ENCODE measurements around the gene PLEKHA7. TPM values are rescaled to one million over a fixed set of nuclear protein-coding genes. Genes with fewer than 3 reads are reported as not detected.
"Not testable (repeated sequence)": the region's sequence is repeated elsewhere in the genome, so short reads cannot be mapped to it uniquely, and the experiment has no call there.

PLEKHA7 gene
- total RNA-seq, 4 donors from 2014 or later = 16.9 to 35.1 (median 24.1) TPM

DNA sequence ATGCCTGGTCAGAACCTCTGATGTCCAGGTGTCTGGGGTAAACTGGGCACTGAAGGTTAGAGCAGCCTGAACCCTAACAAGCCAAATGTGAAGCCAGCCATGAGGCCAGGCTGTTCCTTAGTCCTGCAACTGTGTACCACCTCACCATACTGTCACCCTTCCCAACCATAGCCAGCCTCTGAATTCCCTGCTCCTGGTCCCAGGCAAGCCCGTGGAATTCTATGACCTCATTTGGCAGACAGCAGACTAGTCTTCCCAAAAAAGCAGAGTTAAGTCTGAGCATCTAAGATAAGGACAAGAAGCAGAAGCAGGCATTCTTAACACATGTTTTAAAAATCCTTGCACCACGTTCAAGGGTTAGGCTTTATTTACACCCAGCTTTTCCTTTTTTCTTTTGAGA is 140.9 kb downstream of the PLEKHA7 start:
- no peak overlapping the region for H3K4me3 ChIP-seq (ENCODE audit: low read depth, poor library complexity, severe bottlenecking)
- intact Hi-C loops (cut with DNase I; ENCODE audit: low total_unique reads) = no loop called here
- no peak for TF ChIP-seq POLR2A (IDR thresholded peaks at IDR 0.05)
- TF ChIP-seq, protein P1, sequence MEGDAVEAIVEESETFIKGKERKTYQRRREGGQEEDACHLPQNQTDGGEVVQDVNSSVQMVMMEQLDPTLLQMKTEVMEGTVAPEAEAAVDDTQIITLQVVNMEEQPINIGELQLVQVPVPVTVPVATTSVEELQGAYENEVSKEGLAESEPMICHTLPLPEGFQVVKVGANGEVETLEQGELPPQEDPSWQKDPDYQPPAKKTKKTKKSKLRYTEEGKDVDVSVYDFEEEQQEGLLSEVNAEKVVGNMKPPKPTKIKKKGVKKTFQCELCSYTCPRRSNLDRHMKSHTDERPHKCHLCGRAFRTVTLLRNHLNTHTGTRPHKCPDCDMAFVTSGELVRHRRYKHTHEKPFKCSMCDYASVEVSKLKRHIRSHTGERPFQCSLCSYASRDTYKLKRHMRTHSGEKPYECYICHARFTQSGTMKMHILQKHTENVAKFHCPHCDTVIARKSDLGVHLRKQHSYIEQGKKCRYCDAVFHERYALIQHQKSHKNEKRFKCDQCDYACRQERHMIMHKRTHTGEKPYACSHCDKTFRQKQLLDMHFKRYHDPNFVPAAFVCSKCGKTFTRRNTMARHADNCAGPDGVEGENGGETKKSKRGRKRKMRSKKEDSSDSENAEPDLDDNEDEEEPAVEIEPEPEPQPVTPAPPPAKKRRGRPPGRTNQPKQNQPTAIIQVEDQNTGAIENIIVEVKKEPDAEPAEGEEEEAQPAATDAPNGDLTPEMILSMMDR (IDR thresholded peaks at IDR 0.05) = no peak
- no peak for DNase-seq (ENCODE audit: low spot score in 2 of 2)
- WGBS, 2 donors = 27 to 39% methylated on average over 2 of the region's 2 CpGs

DNA sequence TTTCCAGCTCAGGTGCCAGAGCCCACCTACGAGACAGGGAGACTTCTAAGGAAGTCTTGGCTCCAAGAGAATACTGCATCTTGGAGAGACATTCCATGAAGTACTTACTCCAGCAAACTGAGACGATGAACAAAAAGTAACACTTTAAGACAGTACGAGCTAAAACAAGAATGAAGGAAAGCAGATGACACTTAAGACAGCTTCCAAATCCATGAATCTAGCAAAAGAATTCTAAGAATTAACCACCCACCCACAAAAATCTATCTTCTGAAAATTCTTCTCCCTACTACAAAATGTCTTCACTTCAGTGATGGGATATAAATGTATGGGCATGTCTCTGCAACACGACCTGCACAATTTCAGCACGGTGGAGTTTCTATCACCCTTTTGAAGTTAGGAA is 142.8 kb downstream of the PLEKHA7 start:
- 43 to 49% methylated on average over 5 of the region's 5 CpGs for WGBS, 2 donors
- H3K4me3 ChIP-seq (ENCODE audit: low read depth, poor library complexity, severe bottlenecking) = no peak overlapping the region
- DNase-seq (ENCODE audit: low spot score in 2 of 2) = no peak
- intact Hi-C loops (cut with DNase I; ENCODE audit: low total_unique reads) = no loop called here
- TF ChIP-seq, protein P1 (IDR thresholded peaks at IDR 0.05) = no peak
- TF ChIP-seq POLR2A (IDR thresholded peaks at IDR 0.05) = no peak

DNA sequence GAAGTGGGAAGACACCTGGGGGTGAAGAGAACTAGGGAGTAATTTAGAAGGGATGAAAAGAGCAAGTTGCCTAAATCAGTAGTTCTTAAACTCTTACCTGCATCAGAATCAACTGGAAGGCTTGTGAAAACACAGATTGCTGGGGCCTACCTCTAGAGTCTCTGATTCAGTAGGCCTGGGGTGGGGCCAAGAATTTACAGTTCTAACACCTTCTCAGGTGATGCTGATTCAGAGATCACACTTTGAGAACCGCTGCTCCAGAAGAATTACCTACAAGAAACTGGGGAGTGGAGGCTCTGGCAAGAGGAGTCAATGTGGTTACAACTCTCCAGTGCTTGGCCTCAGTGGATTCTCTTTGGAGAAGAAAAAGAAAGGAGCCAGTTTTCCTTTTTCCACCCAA is 147.1 kb downstream of the PLEKHA7 start:
- intact Hi-C loops (cut with DNase I; ENCODE audit: low total_unique reads) = no loop called here
- 55 to 65% methylated on average over 1 of the region's 1 CpG for WGBS, 2 donors
- H3K4me3 ChIP-seq (ENCODE audit: low read depth, poor library complexity, severe bottlenecking) = no peak overlapping the region
- DNase-seq (ENCODE audit: low spot score in 2 of 2) = no peak
- TF ChIP-seq, protein P1 (IDR thresholded peaks at IDR 0.05) = no peak
- TF ChIP-seq POLR2A (IDR thresholded peaks at IDR 0.05) = no peak

DNA sequence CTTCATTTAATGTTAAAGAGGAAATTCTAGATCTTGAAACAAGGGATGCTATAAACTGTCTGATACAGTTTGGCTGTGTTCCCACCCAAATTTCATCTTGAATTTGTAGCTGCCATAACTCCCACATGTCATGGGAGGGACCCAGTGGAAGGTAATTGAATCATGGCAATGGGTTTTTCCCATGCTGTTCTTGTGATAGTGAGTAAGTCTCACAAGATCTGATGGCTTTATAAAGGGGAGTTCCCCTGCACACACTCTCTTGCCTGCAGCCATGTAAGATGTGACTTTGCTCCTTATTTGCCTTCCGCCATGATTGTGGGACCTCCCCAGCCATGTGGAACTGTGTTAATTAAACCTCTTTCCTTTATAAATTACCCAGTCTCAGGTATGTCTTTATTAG is 149.8 kb downstream of the PLEKHA7 start:
- 70 to 90% methylated on average over 1 of the region's 1 CpG for WGBS, 2 donors
- not testable (repeated sequence) for H3K4me3 ChIP-seq (ENCODE audit: low read depth, poor library complexity, severe bottlenecking)

DNA sequence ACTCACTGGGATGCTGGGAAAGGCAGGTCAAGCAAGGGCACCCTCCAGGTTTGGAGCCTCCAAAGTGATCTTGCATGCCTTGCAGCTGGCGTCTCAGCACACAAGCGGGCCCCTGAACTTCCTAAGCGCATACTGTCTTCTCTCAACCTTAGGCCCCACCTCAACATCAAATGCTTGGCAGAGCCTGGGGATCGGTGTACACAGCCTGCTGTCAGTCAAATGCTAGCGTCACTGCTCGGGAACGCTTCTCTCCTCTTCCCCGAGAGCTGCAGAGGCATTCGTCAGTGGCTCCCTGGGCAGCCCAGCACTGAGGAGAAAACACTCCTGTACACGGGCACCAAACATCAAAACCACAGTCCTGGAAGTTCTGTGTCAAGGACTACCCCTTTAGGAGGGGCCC is 150.8 kb downstream of the PLEKHA7 start:
- H3K4me3 ChIP-seq (ENCODE audit: low read depth, poor library complexity, severe bottlenecking) = no peak overlapping the region
- intact Hi-C loops (cut with DNase I; ENCODE audit: low total_unique reads) = no loop called here
- no peak for DNase-seq (ENCODE audit: low spot score in 2 of 2)
- no peak for TF ChIP-seq POLR2A (IDR thresholded peaks at IDR 0.05)
- TF ChIP-seq, protein P1 (IDR thresholded peaks at IDR 0.05) = no peak
- 44 to 75% methylated on average over 10 of the region's 10 CpGs for WGBS, 2 donors

More for the DNA sequence above, 149.8 kb downstream of the PLEKHA7 start:
- DNase-seq (ENCODE audit: low spot score in 2 of 2); intact Hi-C loops (cut with DNase I; ENCODE audit: low total_unique reads): not testable (repeated sequence)

DNA sequence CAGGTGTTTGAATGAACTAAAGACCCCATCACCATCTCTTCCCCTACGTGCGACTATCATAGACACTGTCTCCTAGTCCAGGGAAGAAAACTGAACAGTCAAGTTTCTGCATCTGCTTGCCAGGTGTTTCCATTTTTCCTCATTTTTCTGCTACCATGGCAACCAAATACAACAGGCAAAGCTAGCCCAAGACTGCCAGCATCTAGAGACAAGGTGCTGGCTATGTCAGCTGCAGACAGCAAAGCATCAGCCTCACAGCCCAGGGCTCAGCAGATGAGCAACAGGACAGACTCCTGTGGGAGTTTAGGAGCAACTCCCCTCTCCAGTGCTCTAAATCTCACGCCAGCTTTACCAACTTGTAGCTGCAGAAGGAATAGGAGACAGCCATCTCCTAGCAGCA is 151.5 kb downstream of the PLEKHA7 start:
- intact Hi-C loops (cut with DNase I; ENCODE audit: low total_unique reads) = no loop called here
- no peak for DNase-seq (ENCODE audit: low spot score in 2 of 2)
- WGBS, 2 donors = 32 to 44% methylated on average over 3 of the region's 3 CpGs
- H3K4me3 ChIP-seq (ENCODE audit: low read depth, poor library complexity, severe bottlenecking) = no peak overlapping the region
- TF ChIP-seq POLR2A (IDR thresholded peaks at IDR 0.05) = no peak
- TF ChIP-seq, protein P1 (IDR thresholded peaks at IDR 0.05) = no peak
